A549 (cell line): Measurements from ENCODE around the gene NUDC. TPM values are rescaled to one million over a fixed set of nuclear protein-coding genes. Genes with fewer than 3 reads are reported as not detected.

Experiments used
- ATAC-seq, 2 experiments: fragments of 200-7000 bp in 1 of 2; fragments of >200 bp in 1 of 2; cut with Nextera tagmentation in 1 of 2; cut with Tn5 transposase in 1 of 2; 3 replicates each; pipeline versions ENCODE4 v1.8.0 to v1.9.1; 2018 to 2020; ENCODE audit warnings: mild to moderate bottlenecking in 1 of 2, moderate library complexity in 1 of 2
- CTCF ChIA-PET: fragments of 300-600 bp; sonication (Branson Sonifier 250); formaldehyde crosslinking; extraction: SDS; loops from one replicate; lab custom pipeline; 2021; ENCODE audit warnings: antibody characterized with exemption, inconsistent platforms; lab: Yijun Ruan, JAX
- POLR2A ChIA-PET: fragments of 350-600 bp; formaldehyde crosslinking; extraction: SDS; loops from one replicate; lab custom pipeline; 2021; ENCODE audit warnings: antibody characterized with exemption, inconsistent platforms; lab: Yijun Ruan, JAX
- DNase-seq, 2 experiments: peaks; one replicate each; pipeline versions ENCODE4 v3.0.0 to v3.0.0-alpha.2; 2011 to 2016; ENCODE audit warnings: low read depth in 1 of 2, low spot score in 1 of 2
- FAIRE-seq: peaks from 2 replicates; lab custom pipeline; 2011; peaks lifted over from hg19 to GRCh38; lab: Jason Lieb, UNC
- H3K27ac ChIP-seq, 2 experiments: fragments of >200 bp; sonication (Bioruptor Twin); formaldehyde crosslinking; 3 replicates each; pipeline ENCODE4 v1.5.1; 2016 to 2017
- H3K4me1 ChIP-seq: fragments of >200 bp; sonication (Bioruptor Twin); formaldehyde crosslinking; 3 replicates; pipeline ENCODE4 v1.6.1; 2016
- H3K4me2 ChIP-seq: fragments of >200 bp; sonication (Bioruptor Twin); formaldehyde crosslinking; 3 replicates; pipeline ENCODE4 v1.6.1; 2016
- H3K4me3 ChIP-seq: fragments of >200 bp; sonication (Bioruptor Twin); formaldehyde crosslinking; 3 replicates; pipeline ENCODE4 v1.5.1; 2016
- H3K9me3 ChIP-seq: fragments of >200 bp; sonication (Bioruptor Twin); formaldehyde crosslinking; 3 replicates; pipeline ENCODE4 v1.6.1; 2016
- ATOH8 ChIP-seq: fragments of 250-450 bp; sonication (Bioruptor Pico); IDR thresholded peaks from 2 replicates; pipeline ENCODE4 v1.5.0; 2020; ENCODE audit warnings: low read depth, mild to moderate bottlenecking, moderate library complexity
- BCL3 ChIP-seq: fragments of >200 bp; sonication (Bioruptor Twin); formaldehyde crosslinking; IDR thresholded peaks from 3 replicates; pipeline ENCODE4 v1.6.1; 2016
- CEBPB ChIP-seq, 2 experiments: fragments of >200 bp in 1 of 2; sonication (Bioruptor Twin) in 1 of 2; formaldehyde crosslinking in 1 of 2; IDR thresholded peaks; 2 replicates each; pipeline ENCODE4 v1.6.1; 2012 to 2016
- CHD2 ChIP-seq: fragments of 150-350 bp; IDR thresholded peaks from 2 replicates; pipeline ENCODE4 v1.6.1; 2014; ENCODE audit warnings: low read length; ENCODE audit not compliant: partially characterized antibody
- EHMT2 ChIP-seq: fragments of 200-600 bp; sonication (generic); IDR thresholded peaks from 2 replicates; pipeline ENCODE4 v1.6.1; 2016; ENCODE audit warnings: antibody characterized with exemption, low read depth, mild to moderate bottlenecking, moderate library complexity
- ELK1 ChIP-seq: fragments of 150-350 bp; IDR thresholded peaks from 2 replicates; pipeline ENCODE4 v1.6.1; 2014; ENCODE audit warnings: low read depth, mild to moderate bottlenecking, low read length
- EP300 ChIP-seq, 2 experiments: fragments of >200 bp; sonication (Bioruptor Twin); formaldehyde crosslinking; IDR thresholded peaks; 2 replicates in 1 of 2; 3 replicates in 1 of 2; pipeline ENCODE4 v1.6.1; 2016 to 2017
- ESRRA ChIP-seq: fragments of 150-350 bp; IDR thresholded peaks from 2 replicates; pipeline ENCODE4 v1.6.1; 2014; ENCODE audit warnings: mild to moderate bottlenecking, low read length, borderline replicate concordance
- FOSB ChIP-seq: fragments of 250-450 bp; sonication (Bioruptor Pico); IDR thresholded peaks from 2 replicates; pipeline ENCODE4 v1.5.0; 2020; ENCODE audit warnings: mild to moderate bottlenecking, moderate library complexity
- FOSL2 ChIP-seq, 2 experiments: fragments of 450-650 bp in 1 of 2; fragments of >200 bp in 1 of 2; sonication (Bioruptor Twin) in 1 of 2; formaldehyde crosslinking; IDR thresholded peaks; 2 replicates each; pipeline versions ENCODE4 v1.5.0 to v1.6.1; 2016 to 2020; ENCODE audit warnings: mild to moderate bottlenecking in 1 of 2, moderate library complexity in 1 of 2
- GATA3 ChIP-seq: IDR thresholded peaks from 2 replicates; pipeline ENCODE4 v1.6.1; 2012; ENCODE audit warnings: borderline replicate concordance
- HEYL ChIP-seq: fragments of 250-450 bp; sonication (Bioruptor Pico); IDR thresholded peaks from 2 replicates; pipeline ENCODE4 v1.8.0; 2021; ENCODE audit warnings: mild to moderate bottlenecking, moderate library complexity
- HOXA7 ChIP-seq: fragments of 250-450 bp; sonication (Bioruptor Pico); IDR thresholded peaks from 2 replicates; pipeline ENCODE4 v1.5.0; 2020; ENCODE audit warnings: mild to moderate bottlenecking, moderate library complexity
- HOXB13 ChIP-seq: fragments of 250-450 bp; sonication (Bioruptor Pico); IDR thresholded peaks from 2 replicates; pipeline ENCODE4 v1.5.0; 2020; ENCODE audit warnings: low read depth, mild to moderate bottlenecking, moderate library complexity
- HOXB5 ChIP-seq: fragments of 250-450 bp; sonication (Bioruptor Pico); IDR thresholded peaks from 2 replicates; pipeline ENCODE4 v1.5.0; 2020; ENCODE audit warnings: mild to moderate bottlenecking, moderate library complexity
- JUN ChIP-seq, 2 experiments: fragments of >200 bp; sonication (Bioruptor Twin); formaldehyde crosslinking; IDR thresholded peaks; 2 replicates in 1 of 2; 3 replicates in 1 of 2; pipeline ENCODE4 v1.6.1; 2016 to 2017
- MAFK ChIP-seq: fragments of 450-650 bp; IDR thresholded peaks from 2 replicates; pipeline ENCODE4 v1.6.1; 2014; ENCODE audit not compliant: partially characterized antibody
- MYC ChIP-seq: IDR thresholded peaks from 2 replicates; pipeline ENCODE4 v1.6.1; 2012; ENCODE audit warnings: mild to moderate bottlenecking, inconsistent platforms, low read length, improper control_type of control experiment, borderline replicate concordance
- NFE2L2 ChIP-seq: fragments of 150-350 bp; conservative IDR thresholded peaks from 2 replicates; pipeline ENCODE4 v1.6.1; 2014; ENCODE audit warnings: low read length
- NPAS2 ChIP-seq: fragments of 250-450 bp; sonication (Bioruptor Pico); IDR thresholded peaks from 2 replicates; pipeline ENCODE4 v1.8.0; 2022; ENCODE audit warnings: mild to moderate bottlenecking, moderate library complexity, borderline replicate concordance
- PBX3 ChIP-seq: IDR thresholded peaks from 2 replicates; pipeline ENCODE4 v1.6.1; 2012
- POLR2A ChIP-seq: IDR thresholded peaks from 2 replicates; pipeline ENCODE4 v1.6.1; 2012; ENCODE audit warnings: mild to moderate bottlenecking, low read length
- RNF2 ChIP-seq: fragments of 200-600 bp; sonication (generic); IDR thresholded peaks from 2 replicates; pipeline ENCODE4 v1.6.1; 2016; ENCODE audit warnings: low read depth, mild to moderate bottlenecking, antibody characterized with exemption, moderate library complexity, borderline replicate concordance
- SREBF2 ChIP-seq: fragments of 450-650 bp; IDR thresholded peaks from 2 replicates; pipeline ENCODE4 v1.6.1; 2014; ENCODE audit warnings: mild to moderate bottlenecking, moderate library complexity
- ZC3H11A ChIP-seq: fragments of 450-650 bp; IDR thresholded peaks from 2 replicates; pipeline ENCODE4 v1.6.1; 2014; ENCODE audit warnings: antibody characterized with exemption, mild to moderate bottlenecking
- ZFP36 ChIP-seq: fragments of 450-650 bp; IDR thresholded peaks from 2 replicates; pipeline ENCODE4 v1.6.1; 2014; ENCODE audit warnings: borderline replicate concordance; ENCODE audit not compliant: partially characterized antibody
- ZNF302 ChIP-seq: fragments of 250-450 bp; sonication (Bioruptor Pico); IDR thresholded peaks from 2 replicates; pipeline ENCODE4 v1.9.0; 2021; ENCODE audit warnings: inconsistent platforms, mild to moderate bottlenecking, moderate library complexity
- WGBS: methylation state at CpG from one replicate; pipeline ENCODE4 v1.1.6; 2017; ENCODE audit errors: missing lambda C conversion rate; 5-methylcytosine and 5-hydroxymethylcytosine counted together
- polyA plus RNA-seq, 4 experiments: library from polyadenylated mRNA; depleted of rRNA in 3 of 4; stranded (reverse); fragments of >200 nt; fragmentation: RNase III in 1 of 4; extraction: RNeasy Plus Mini Kit Qiagen cat#74134 plus additional on column Dnase treatment in 1 of 4; gene quantifications; 2 replicates in 3 of 4; 3 replicates in 1 of 4; pipeline ENCODE4 v1.2.3, GENCODE V29; 2011 to 2017

Gene NUDC
- polyA plus RNA-seq, 2 of the 4 experiments (the other 2 are of a cell fraction), result 79.0 to 133 TPM

- no peak for TF ChIP-seq BCL3
- no peak for TF ChIP-seq HEYL (CRISPR knock-in tag)
- TF ChIP-seq ZNF302 (CRISPR knock-in tag), result no peak
These were observed 27.9 kb downstream of the NUDC start (continued) for GRCh38 chr1:26949266-26949925.

GRCh38 chr1:26949926-26950319, 28.4 kb downstream of the NUDC start:
- TF ChIP-seq FOSL2 (IDR thresholded peaks at IDR 0.05) (no peak), FOSL2 (CRISPR knock-in tag; IDR thresholded peaks at IDR 0.05) (peak; percentile 40; the same call in 1 of the 2 replicates), MAFK (no peak), MYC (no peak)
- ChIA-PET CTCF (interaction anchor here (1.5 kb wide), 1 partner anchor 34 kb away, joined by 3 read pairs; no protein-coding TSS in a partner anchor), POLR2A (no interaction called here)
- ATAC-seq (peak; percentile 17 to 46; a peak in 5 of 6 replicates), FAIRE-seq (no peak), DNase-seq (no peak)
- no peaks in the 10 kb centered on the region; the same call in 2 of the 3 replicates for H3K4me1 ChIP-seq
- H3K27ac ChIP-seq, result 0 out of 6 replicates have a peak overlapping the region, but pooled peaks of 1 of the 2 experiments have one; percentile 16
- WGBS, result 67% methylated on average over 3 of the region's 3 CpGs
- no peak overlapping the region for H3K4me2 ChIP-seq
- no peaks in the 10 kb centered on the region for H3K9me3 ChIP-seq
- H3K4me3 ChIP-seq, result no peak overlapping the region

- ATAC-seq (peak; percentile 13 to 19; a peak in 2 of 6 replicates), DNase-seq (no peak)
- POLR2A ChIA-PET, result no interaction called here
These were observed 29.1 kb downstream of the NUDC start for GRCh38 chr1:26950602-26951001.

GRCh38 chr1:26951216-26951615, 29.7 kb downstream of the NUDC start:
- TF ChIP-seq ATOH8 (no peak), PBX3 (no peak), ZFP36 (no peak), HOXB13 (CRISPR knock-in tag) (no peak), EHMT2 (no peak), RNF2 (no peak), HOXB5 (CRISPR knock-in tag) (no peak), SREBF2 (no peak), JUN (IDR thresholded peaks at IDR 0.05) (no peak), ESRRA (no peak), NFE2L2 (no peak)
- TF ChIP-seq, all 56 proteins: peak for 0
- no peak for DNase-seq
- H3K9me3 ChIP-seq, result no peaks in the 10 kb centered on the region
- no peak for FAIRE-seq
- H3K4me1 ChIP-seq, result no peaks in the 10 kb centered on the region; the same call in 2 of the 3 replicates
- ChIA-PET CTCF (no interaction called here), POLR2A (no interaction called here)
- no peak overlapping the region for H3K4me2 ChIP-seq
- 77% methylated on average over 3 of the region's 14 CpGs for WGBS
- H3K4me3 ChIP-seq, result no peak overlapping the region
- ATAC-seq, result no peak; a peak in 1 of 6 replicates
- no peak overlapping the region for H3K27ac ChIP-seq

More at GRCh38 chr1:26950602-26951001, 29.1 kb downstream of the NUDC start:
- TF ChIP-seq FOSL2 (IDR thresholded peaks at IDR 0.05), result no peak
- no peak for TF ChIP-seq FOSL2 (CRISPR knock-in tag; IDR thresholded peaks at IDR 0.05)
- TF ChIP-seq NPAS2 (CRISPR knock-in tag), result no peak
- no peak for TF ChIP-seq GATA3
- TF ChIP-seq HOXB5 (CRISPR knock-in tag), result no peak
- no peak for TF ChIP-seq ELK1
- TF ChIP-seq EP300 (IDR thresholded peaks at IDR 0.05), result no peak
- TF ChIP-seq CEBPB (IDR thresholded peaks at IDR 0.05), result no peak
- no peak for TF ChIP-seq ZC3H11A
- no peak for TF ChIP-seq FOSB (CRISPR knock-in tag)
- TF ChIP-seq CHD2, result no peak
- TF ChIP-seq POLR2A, result no peak
- TF ChIP-seq HOXA7 (CRISPR knock-in tag), result no peak
- Histone ChIP-seq H3K27ac (no peak overlapping the region), H3K4me3 (no peak overlapping the region), H3K4me1 (no peaks in the 10 kb centered on the region; the same call in 2 of the 3 replicates), H3K9me3 (no peaks in the 10 kb centered on the region), H3K4me2 (no peak overlapping the region)
- no peak for FAIRE-seq
- 81% methylated on average over 8 of the region's 8 CpGs for WGBS
- CTCF ChIA-PET, result interaction anchor here (1.5 kb wide), 1 partner anchor 34 kb away, joined by 3 read pairs; no protein-coding TSS in a partner anchor
